H9 (cell line): ENCODE measurements around the gene NSUN7. TPM values are rescaled to one million over a fixed set of nuclear protein-coding genes. Genes with fewer than 3 reads are reported as not detected.

ENCODE experiments used
- DNase-seq: peaks from one replicate; pipeline ENCODE4 v3.0.0-alpha.2; 2017
- H2AFZ ChIP-seq: one replicate; pipeline ENCODE4 v1.6.1; 2013; ENCODE audit warnings: mild to moderate bottlenecking, low read length, control low read depth, moderate library complexity
- H2AK5ac ChIP-seq: 2 replicates; pipeline ENCODE4 v1.6.1; 2013; ENCODE audit warnings: low read length, control low read depth, mixed read lengths; ENCODE audit not compliant: insufficient read length
- H2BK120ac ChIP-seq: one replicate; pipeline ENCODE4 v1.6.1; 2013; ENCODE audit warnings: low read depth, mild to moderate bottlenecking, low read length, control low read depth, inconsistent platforms; ENCODE audit not compliant: poor library complexity, severe bottlenecking
- H2BK12ac ChIP-seq: 2 replicates; pipeline ENCODE4 v1.6.1; 2013; ENCODE audit warnings: low read length, control low read depth, mixed read lengths, low read depth; ENCODE audit not compliant: insufficient read length
- H2BK15ac ChIP-seq: 2 replicates; pipeline ENCODE4 v1.6.1; 2013; ENCODE audit warnings: low read depth, low read length, control low read depth
- H2BK20ac ChIP-seq: one replicate; pipeline ENCODE4 v1.6.1; 2013; ENCODE audit warnings: low read depth, mild to moderate bottlenecking, low read length, control low read depth, inconsistent platforms; ENCODE audit not compliant: poor library complexity, severe bottlenecking
- H2BK5ac ChIP-seq: 2 replicates; pipeline ENCODE4 v1.6.1; 2013; ENCODE audit warnings: low read length, control low read depth, mixed read lengths; ENCODE audit not compliant: insufficient read length
- H3K14ac ChIP-seq: 2 replicates; pipeline ENCODE4 v1.6.1; 2013; ENCODE audit warnings: low read length, control low read depth; ENCODE audit not compliant: insufficient read depth
- H3K18ac ChIP-seq: 2 replicates; pipeline ENCODE4 v1.6.1; 2013; ENCODE audit warnings: low read depth, mild to moderate bottlenecking, mixed read lengths, low read length, control low read depth; ENCODE audit not compliant: insufficient read length
- H3K23ac ChIP-seq: 2 replicates; pipeline ENCODE4 v1.6.1; 2013; ENCODE audit warnings: low read length, control low read depth, mixed read lengths, low read depth; ENCODE audit not compliant: insufficient read length
- H3K23me2 ChIP-seq: 2 replicates; pipeline ENCODE4 v1.6.1; 2013; ENCODE audit warnings: low read depth, mild to moderate bottlenecking, mixed read lengths, low read length, control low read depth; ENCODE audit not compliant: insufficient read length, poor library complexity, severe bottlenecking
- H3K27ac ChIP-seq: 2 replicates; pipeline ENCODE4 v1.5.1; 2013; ENCODE audit warnings: low read length, control low read depth, mixed read lengths, low read depth; ENCODE audit not compliant: insufficient read length
- H3K27me3 ChIP-seq: 2 replicates; pipeline ENCODE4 v1.6.1; 2013; ENCODE audit warnings: low read length, control low read depth, inconsistent platforms; ENCODE audit not compliant: insufficient read depth
- H3K4ac ChIP-seq: 2 replicates; pipeline ENCODE4 v1.6.1; 2013; ENCODE audit warnings: low read depth, mild to moderate bottlenecking, control low read depth, inconsistent platforms, low read length, moderate library complexity
- H3K4me1 ChIP-seq: 2 replicates; pipeline ENCODE4 v1.6.1; 2013; ENCODE audit warnings: low read length, control low read depth, inconsistent platforms; ENCODE audit not compliant: insufficient read depth
- H3K4me2 ChIP-seq: 2 replicates; pipeline ENCODE4 v1.6.1; 2013; ENCODE audit warnings: low read length, control low read depth, mixed read lengths; ENCODE audit not compliant: insufficient read length, insufficient read depth
- H3K56ac ChIP-seq: 2 replicates; pipeline ENCODE4 v1.6.1; 2013; ENCODE audit warnings: low read depth, mild to moderate bottlenecking, mixed read lengths, low read length, control low read depth; ENCODE audit not compliant: insufficient read length
- H3K79me1 ChIP-seq: 2 replicates; pipeline ENCODE4 v1.6.1; 2013; ENCODE audit warnings: low read depth, mild to moderate bottlenecking, moderate library complexity, low read length, control low read depth, inconsistent platforms; ENCODE audit not compliant: insufficient read depth, poor library complexity, severe bottlenecking
- H3K79me2 ChIP-seq: 2 replicates; pipeline ENCODE4 v1.6.1; 2013; ENCODE audit warnings: low read length, control low read depth, inconsistent platforms; ENCODE audit not compliant: insufficient read depth
- H3K9ac ChIP-seq: 2 replicates; pipeline ENCODE4 v1.6.1; 2013; ENCODE audit warnings: low read length, control low read depth, mixed read lengths; ENCODE audit not compliant: insufficient read length; ENCODE audit errors: extremely low read depth
- H3K9me3 ChIP-seq: one replicate; pipeline ENCODE4 v1.6.1; 2013; ENCODE audit warnings: low read depth, low read length, inconsistent platforms; ENCODE audit not compliant: control insufficient read depth
- H3T11ph ChIP-seq: one replicate; pipeline ENCODE4 v1.6.1; 2013; ENCODE audit warnings: mild to moderate bottlenecking, low read length, control low read depth, inconsistent platforms
- H4K20me1 ChIP-seq: one replicate; pipeline ENCODE4 v1.6.1; 2013; ENCODE audit not compliant: control insufficient read depth, insufficient read length, insufficient read depth
- H4K5ac ChIP-seq: 2 replicates; pipeline ENCODE4 v1.6.1; 2013; ENCODE audit warnings: low read depth, mild to moderate bottlenecking, mixed read lengths, low read length, control low read depth; ENCODE audit not compliant: insufficient read length
- H4K8ac ChIP-seq: replicated peaks from 2 replicates; pipeline ENCODE4 v1.6.1; 2013; ENCODE audit warnings: low read length, control low read depth, mixed read lengths, low read depth; ENCODE audit not compliant: insufficient read length
- H4K91ac ChIP-seq: 2 replicates; pipeline ENCODE4 v1.6.1; 2013; ENCODE audit warnings: low read depth, mild to moderate bottlenecking, moderate library complexity, mixed read lengths, low read length, control low read depth; ENCODE audit not compliant: insufficient read length
- H3K27ac Mint-ChIP-seq, 3 experiments: 2 replicates in 2 of 3; 3 replicates in 1 of 3; pipeline ENCODE4 v1.8.0; 2020 to 2021; ENCODE audit warnings: mixed read lengths in 3 of 3, mild to moderate bottlenecking in 1 of 3, moderate library complexity in 1 of 3
- H3K27me3 Mint-ChIP-seq: 2 replicates; pipeline ENCODE4 v1.8.0; 2021; ENCODE audit warnings: low read depth, mild to moderate bottlenecking, moderate library complexity, mixed read lengths
- H3K36me3 Mint-ChIP-seq, 3 experiments: 2 replicates in 2 of 3; 3 replicates in 1 of 3; pipeline ENCODE4 v1.8.0; 2020 to 2021; ENCODE audit warnings: low read depth in 3 of 3, mixed read lengths in 3 of 3; ENCODE audit not compliant: insufficient read depth in 1 of 3
- H3K4me1 Mint-ChIP-seq, 2 experiments: 2 replicates each; pipeline ENCODE4 v1.8.0; 2020; ENCODE audit warnings: mixed read lengths in 2 of 2
- H3K4me3 Mint-ChIP-seq, 2 experiments: 2 replicates in 1 of 2; 3 replicates in 1 of 2; pipeline ENCODE4 v1.8.0; 2020 to 2021; ENCODE audit warnings: mild to moderate bottlenecking in 2 of 2, mixed read lengths in 2 of 2, moderate library complexity in 1 of 2
- H3K9me3 Mint-ChIP-seq, 2 experiments: 2 replicates in 1 of 2; 3 replicates in 1 of 2; pipeline ENCODE4 v1.8.0; 2020; ENCODE audit warnings: mild to moderate bottlenecking in 2 of 2, mixed read lengths in 2 of 2, moderate library complexity in 1 of 2
- CTCF ChIP-seq: fragments of 200-600 bp; sonication (generic); conservative IDR thresholded peaks from 3 replicates; pipeline ENCODE4 v1.8.0; 2021; ENCODE audit warnings: antibody characterized with exemption, mild to moderate bottlenecking
- WGBS: extraction: QIAGEN DNeasy Blood & Tissue Kit; methylation state at CpG from one replicate; pipeline ENCODE4 v1.1.7; 2013; ENCODE audit warnings: missing lambda C conversion rate, low lambda C conversion rate, mixed read lengths; ENCODE audit not compliant: insufficient read length; ENCODE audit errors: extremely low coverage; 5-methylcytosine and 5-hydroxymethylcytosine counted together
- total RNA-seq: library from RNA; stranded (reverse); gene quantifications from 2 replicates; pipeline ENCODE4 v1.2.1, GENCODE V29; 2021

The NSUN7 gene
- total RNA-seq, 1 experiment from 2014 or later, result 15.9 TPM

DNA sequence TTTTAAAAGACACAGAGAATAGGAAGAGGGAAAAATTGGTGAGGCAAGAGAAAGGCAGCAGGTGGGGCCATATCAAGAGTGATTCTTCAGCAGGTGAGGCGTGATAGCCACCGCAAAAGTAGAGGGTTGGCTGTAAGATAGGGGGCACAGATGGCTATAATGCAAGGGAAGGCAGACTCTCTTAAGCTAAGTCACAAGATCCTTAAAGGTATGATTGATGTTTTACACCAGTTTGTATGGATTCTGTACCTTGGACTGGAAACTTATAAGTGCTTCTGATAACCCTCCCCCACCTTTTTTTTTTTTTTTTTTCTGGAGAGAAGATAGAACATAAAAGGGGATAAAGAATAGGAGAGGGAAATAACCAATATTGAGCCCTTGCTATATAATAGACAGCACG is 40.0 kb downstream of the NSUN7 start:
- Histone ChIP-seq H3K79me1 (no peaks in the 10 kb centered on the region), H3K9ac (no peak overlapping the region), H2BK12ac (no peak overlapping the region), H3T11ph (no peak overlapping the region), H3K4ac (no peak overlapping the region), H3K4me2 (no peak overlapping the region), H2BK15ac (no peak overlapping the region), H2BK120ac (no peak overlapping the region), H3K4me1 (no peaks in the 10 kb centered on the region; the same call in 1 of the 2 replicates), H3K23ac (no peak overlapping the region), H4K5ac (no peak overlapping the region), H3K9me3 (no peaks in the 10 kb centered on the region), H3K56ac (no peak overlapping the region), H4K91ac (no peak overlapping the region), H4K20me1 (no peaks in the 10 kb centered on the region), H2AK5ac (no peak overlapping the region), H4K8ac (no peak overlapping the region), H3K14ac (no peak overlapping the region), H3K27me3 (no peaks in the 10 kb centered on the region), H2BK20ac (no peak overlapping the region), H2AFZ (no peak overlapping the region), H3K79me2 (no peaks in the 10 kb centered on the region), H3K27ac (no peak overlapping the region), H3K18ac (no peak overlapping the region), H3K23me2 (no peaks in the 10 kb centered on the region), H2BK5ac (no peak overlapping the region)
- Mint-ChIP-seq H3K4me1 (0 out of 4 replicates have a peak, but pooled peaks cover 2 to 3% of the 10 kb centered on the region in 2 experiments), H3K36me3 (no peaks in the 10 kb centered on the region), H3K27me3 (no peaks in the 10 kb centered on the region), H3K27ac (no peak overlapping the region), H3K9me3 (no peaks in the 10 kb centered on the region), H3K4me3 (no peak overlapping the region)
- DNase-seq, result no peak
- WGBS, result no CpG with 5 or more reads among the region's 3 CpGs
- TF ChIP-seq CTCF, result no peak
